SK-N-SH (cell line): ENCODE data around the gene EBF3. TPM values are rescaled to one million over a fixed set of nuclear protein-coding genes. Genes with fewer than 3 reads are reported as not detected.

Experiments
- CTCF ChIA-PET: fragments of 300-600, 350-600 bp; formaldehyde crosslinking; extraction: SDS; loops from one replicate; lab custom pipeline; 2021; lab: Yijun Ruan, JAX
- POLR2A ChIA-PET: fragments of 350-600 bp; sonication (Branson Sonifier 250); formaldehyde crosslinking; extraction: SDS; loops from one replicate; lab custom pipeline; 2020; ENCODE audit warnings: antibody characterized with exemption, inconsistent platforms; lab: Yijun Ruan, JAX
- DNase-seq: peaks from one replicate; pipeline ENCODE4 v3.0.0; 2012
- H2AFZ ChIP-seq: fragments of 200-600 bp; sonication (generic); 2 replicates; pipeline ENCODE4 v1.8.1; 2016; ENCODE audit warnings: antibody characterized with exemption, mild to moderate bottlenecking, low read depth
- H3F3A ChIP-seq: fragments of 200-600 bp; sonication (generic); replicated peaks from 2 replicates; pipeline ENCODE3; 2016; ENCODE audit warnings: antibody characterized with exemption, mild to moderate bottlenecking; ENCODE audit not compliant: insufficient read depth
- H3K27ac ChIP-seq, 2 experiments: fragments of 200-500 bp in 1 of 2; fragments of 200-600 bp in 1 of 2; sonication (Bioruptor generic) in 1 of 2; sonication (generic), shearing (Covaris generic) in 1 of 2; 2 replicates each; pipeline versions ENCODE4 v1.5.1 to v1.6.1; 2014 to 2016; ENCODE audit warnings: low read depth in 2 of 2, inconsistent platforms in 1 of 2, low read length in 1 of 2, mild to moderate bottlenecking in 1 of 2, mixed read lengths in 1 of 2
- H3K27me3 ChIP-seq: fragments of 200-600 bp; sonication (generic), shearing (Covaris generic); 2 replicates; pipeline ENCODE4 v1.6.1; 2016; ENCODE audit warnings: mixed run types; ENCODE audit not compliant: insufficient read depth
- H3K36me3 ChIP-seq, 2 experiments: fragments of 200-500 bp in 1 of 2; fragments of 200-600 bp in 1 of 2; sonication (Bioruptor generic) in 1 of 2; sonication (generic) in 1 of 2; replicated peaks in 1 of 2; 2 replicates each; pipeline versions ENCODE3 to v1.5.1; 2014 to 2016; ENCODE audit warnings: low read length in 1 of 2, mild to moderate bottlenecking in 1 of 2; ENCODE audit not compliant: insufficient read depth in 2 of 2, control insufficient read depth in 1 of 2
- H3K4me1 ChIP-seq, 2 experiments: fragments of 200-500 bp in 1 of 2; fragments of 200-600 bp in 1 of 2; sonication (Bioruptor generic) in 1 of 2; sonication (generic), shearing (Covaris generic) in 1 of 2; 2 replicates each; pipeline versions ENCODE4 v1.5.1 to v1.6.1; 2014 to 2016; ENCODE audit warnings: low read depth in 1 of 2, low read length in 1 of 2, mixed run types in 1 of 2; ENCODE audit not compliant: insufficient read depth in 2 of 2, control insufficient read depth in 1 of 2
- H3K4me2 ChIP-seq: fragments of 200-600 bp; sonication (generic), shearing (Covaris generic); 2 replicates; pipeline ENCODE4 v1.6.1; 2017; ENCODE audit warnings: mixed run types
- H3K4me3 ChIP-seq, 2 experiments: fragments of 200-500 bp in 1 of 2; fragments of 200-600 bp in 1 of 2; sonication (Bioruptor generic) in 1 of 2; sonication (generic), shearing (Covaris generic) in 1 of 2; 2 replicates each; pipeline versions ENCODE4 v1.5.1 to v1.8.1; 2014 to 2016; ENCODE audit warnings: low read depth in 2 of 2, inconsistent platforms in 1 of 2, low read length in 1 of 2, mild to moderate bottlenecking in 1 of 2, mixed read lengths in 1 of 2, moderate library complexity in 1 of 2
- H3K79me2 ChIP-seq: fragments of 200-600 bp; sonication (generic); 2 replicates; pipeline ENCODE4 v1.8.1; 2017; ENCODE audit warnings: mild to moderate bottlenecking; ENCODE audit not compliant: insufficient read depth
- H3K9ac ChIP-seq: fragments of 200-600 bp; sonication (generic); 2 replicates; pipeline ENCODE4 v1.6.1; 2017; ENCODE audit warnings: mixed run types
- H3K9me2 ChIP-seq: fragments of 200-600 bp; sonication (generic); 2 replicates; pipeline ENCODE4 v1.6.1; 2017; ENCODE audit warnings: mixed run types
- H3K9me3 ChIP-seq: fragments of 200-600 bp; sonication (generic); 2 replicates; pipeline ENCODE4 v1.6.1; 2017; ENCODE audit warnings: mixed run types, mild to moderate bottlenecking, moderate library complexity
- H4K20me1 ChIP-seq: fragments of 200-600 bp; sonication (generic); 2 replicates; pipeline ENCODE4 v1.6.1; 2017; ENCODE audit warnings: mild to moderate bottlenecking, mixed run types; ENCODE audit not compliant: insufficient read depth
- EP300 ChIP-seq, 2 experiments: IDR thresholded peaks; 2 replicates each; pipeline versions ENCODE4 v1.4.0 to v1.6.1; 2012; ENCODE audit warnings: borderline replicate concordance in 1 of 2, low read depth in 1 of 2, low read length in 1 of 2
- GABPA ChIP-seq: IDR thresholded peaks from 2 replicates; pipeline ENCODE4 v1.4.0; 2012; ENCODE audit warnings: low read depth, mild to moderate bottlenecking
- IRF3 ChIP-seq: fragments of 150-350 bp; IDR thresholded peaks from 2 replicates; pipeline ENCODE4 v1.6.1; 2016; ENCODE audit warnings: mild to moderate bottlenecking, low read depth, low read length
- MXI1 ChIP-seq: IDR thresholded peaks from 2 replicates; pipeline ENCODE4 v1.6.1; 2012; ENCODE audit warnings: mild to moderate bottlenecking, low read depth, low read length, improper control_type of control experiment
- NFIC ChIP-seq: IDR thresholded peaks from 2 replicates; pipeline ENCODE4 v1.4.0; 2012; ENCODE audit warnings: borderline replicate concordance
- POLR2AphosphoS5 ChIP-seq: IDR thresholded peaks from 2 replicates; pipeline ENCODE4 v1.6.1; 2012; ENCODE audit warnings: low read depth, low read length
- RAD21 ChIP-seq: IDR thresholded peaks from 2 replicates; pipeline ENCODE4 v1.6.1; 2012; ENCODE audit warnings: mild to moderate bottlenecking, low read length
- REST ChIP-seq: IDR thresholded peaks from 2 replicates; pipeline ENCODE4 v1.6.1; 2012; ENCODE audit warnings: mild to moderate bottlenecking, low read depth, low read length, moderate library complexity
- RXRA ChIP-seq: IDR thresholded peaks from 2 replicates; pipeline ENCODE4 v1.4.0; 2012; ENCODE audit warnings: low read depth, mild to moderate bottlenecking, borderline replicate concordance
- SIN3A ChIP-seq: IDR thresholded peaks from 2 replicates; pipeline ENCODE4 v1.6.1; 2012; ENCODE audit warnings: low read depth, mild to moderate bottlenecking, low read length, moderate library complexity, borderline replicate concordance
- WGBS: methylation state at CpG from one replicate; pipeline ENCODE4 v1.1.6; 2017; ENCODE audit warnings: low lambda C conversion rate; 5-methylcytosine and 5-hydroxymethylcytosine counted together
- polyA plus RNA-seq, 3 experiments: library from polyadenylated mRNA; depleted of rRNA; stranded (reverse); fragments of >200 nt; gene quantifications; 2 replicates each; pipeline ENCODE4 v1.2.3, GENCODE V29; 2012
- TF ChIP-seq, protein P1 (sequence below): fragments of 150-350 bp; IDR thresholded peaks from 2 replicates; pipeline ENCODE4 v1.6.1; 2017; ENCODE audit warnings: antibody characterized with exemption, low read length, low read depth, borderline replicate concordance

EBF3 gene
- polyA plus RNA-seq, 1 of the 3 experiments (the other 2 are of a cell fraction): not detected

DNA sequence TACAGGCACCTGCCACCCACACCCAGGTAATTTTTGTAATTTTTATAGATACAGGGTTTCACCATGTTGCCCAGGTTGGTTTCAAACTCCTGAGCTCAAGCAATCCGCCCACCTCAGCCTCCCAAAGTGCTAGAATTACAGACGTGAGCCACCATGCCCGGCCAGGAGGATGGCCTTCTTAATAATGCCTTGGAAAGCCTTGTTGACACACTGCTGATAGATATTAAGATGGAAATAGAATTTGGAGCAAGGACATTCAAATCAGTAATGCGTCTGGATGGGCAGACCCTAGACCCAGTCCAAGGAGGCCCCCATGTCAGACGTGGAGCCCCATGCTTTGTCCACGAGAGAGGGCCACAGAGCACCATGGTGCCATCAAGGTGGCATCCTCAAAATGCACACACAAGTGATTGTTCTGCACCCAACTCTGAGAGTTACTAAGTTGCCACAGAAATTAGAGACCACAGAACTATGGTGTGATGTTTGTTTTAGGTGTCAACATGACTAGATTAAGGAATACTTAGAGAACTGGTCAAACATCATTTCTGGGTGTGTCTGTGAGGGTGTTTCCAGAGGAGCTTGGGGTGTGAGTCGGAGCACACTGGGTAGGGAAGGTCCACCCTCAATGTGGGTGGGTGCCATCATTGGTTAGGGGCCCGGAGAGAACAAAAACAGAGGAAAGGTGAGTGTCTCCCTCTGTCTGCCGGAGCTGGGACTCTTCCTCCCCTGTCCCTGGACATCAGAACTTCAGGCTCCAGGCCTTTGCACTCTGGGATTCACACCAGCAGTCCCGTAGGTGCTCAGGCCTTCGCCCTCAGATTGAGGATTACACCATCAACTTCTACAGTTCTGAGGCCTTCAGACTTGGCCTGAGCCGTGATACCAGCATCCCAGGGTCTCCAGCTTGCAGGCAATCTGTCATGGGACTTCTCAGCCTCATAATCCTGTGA is 34.5 kb downstream of the EBF3 start:
- Histone ChIP-seq H3K9ac (no peak overlapping the region), H3F3A (no peaks in the 10 kb centered on the region), H3K27me3 (no peaks in the 10 kb centered on the region), H2AFZ (no peak overlapping the region), H4K20me1 (no peaks in the 10 kb centered on the region), H3K36me3 (no peaks in the 10 kb centered on the region), H3K4me1 (no peaks in the 10 kb centered on the region), H3K79me2 (no peaks in the 10 kb centered on the region), H3K4me3 (no peak overlapping the region), H3K9me2 (no peaks in the 10 kb centered on the region)
- no peak for DNase-seq
- WGBS: 20% methylated on average over 11 of the region's 12 CpGs
- POLR2A ChIA-PET: no interaction called here
- TF ChIP-seq SIN3A: no peak
- no peak for TF ChIP-seq REST
- no peak for TF ChIP-seq POLR2AphosphoS5
- TF ChIP-seq EP300 (IDR thresholded peaks at IDR 0.05; ENCODE audit: borderline replicate concordance in 1 of 2, low read depth in 1 of 2, low read length in 1 of 2): no peak
- TF ChIP-seq IRF3: no peak
- no peak for TF ChIP-seq MXI1
- TF ChIP-seq RXRA: no peak
- no peak for TF ChIP-seq RAD21
- TF ChIP-seq NFIC: no peak
- no peak for TF ChIP-seq GABPA
- TF ChIP-seq, protein P1, sequence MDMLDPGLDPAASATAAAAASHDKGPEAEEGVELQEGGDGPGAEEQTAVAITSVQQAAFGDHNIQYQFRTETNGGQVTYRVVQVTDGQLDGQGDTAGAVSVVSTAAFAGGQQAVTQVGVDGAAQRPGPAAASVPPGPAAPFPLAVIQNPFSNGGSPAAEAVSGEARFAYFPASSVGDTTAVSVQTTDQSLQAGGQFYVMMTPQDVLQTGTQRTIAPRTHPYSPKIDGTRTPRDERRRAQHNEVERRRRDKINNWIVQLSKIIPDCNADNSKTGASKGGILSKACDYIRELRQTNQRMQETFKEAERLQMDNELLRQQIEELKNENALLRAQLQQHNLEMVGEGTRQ: no peak
- TF ChIP-seq, all 33 proteins: peak for 0
- H3K4me2 ChIP-seq: no peak overlapping the region
- no peaks in the 10 kb centered on the region for H3K9me3 ChIP-seq
- CTCF ChIA-PET: interaction anchor here (1.0 kb wide), 1 partner anchor 10 kb away, joined by 3 read pairs; no protein-coding TSS in a partner anchor
- no peak overlapping the region for H3K27ac ChIP-seq
